WTC11 (cell line): ENCODE data around the gene WNT11. TPM values are rescaled to one million over a fixed set of nuclear protein-coding genes. Genes with fewer than 3 reads are reported as not detected.

Experiments
- ATAC-seq: fragments of 200-7000 bp; cut with Tn5 transposase; 2 replicates; pipeline ENCODE4 v1.10.0; 2021; ENCODE audit warnings: mild to moderate bottlenecking, moderate library complexity
- CTCF ChIA-PET: fragments of 300-600 bp; sonication (Branson Sonifier 250); formaldehyde crosslinking; loops from one replicate; lab custom pipeline; 2021; ENCODE audit warnings: antibody characterized with exemption; lab: Charles Lee
- POLR2A ChIA-PET: fragments of 350-600 bp; sonication (Branson Sonifier 250); formaldehyde crosslinking; loops from one replicate; lab custom pipeline; 2021; ENCODE audit warnings: antibody characterized with exemption; lab: Charles Lee
- DNase-seq: peaks from one replicate; pipeline ENCODE4 v3.0.0; 2021; ENCODE audit warnings: low spot score
- H3K27ac Mint-ChIP-seq: 2 replicates; pipeline ENCODE4 v1.8.0; 2021; ENCODE audit warnings: mixed read lengths
- H3K27me3 Mint-ChIP-seq: 2 replicates; pipeline ENCODE4 v1.8.0; 2021; ENCODE audit warnings: low read depth, mild to moderate bottlenecking, moderate library complexity, mixed read lengths
- H3K36me3 Mint-ChIP-seq: 2 replicates; pipeline ENCODE4 v1.8.0; 2021; ENCODE audit warnings: mixed read lengths
- H3K4me1 Mint-ChIP-seq: 2 replicates; pipeline ENCODE4 v1.8.0; 2022; ENCODE audit warnings: mixed read lengths
- H3K4me3 Mint-ChIP-seq: 2 replicates; pipeline ENCODE4 v1.8.0; 2021; ENCODE audit warnings: mild to moderate bottlenecking, moderate library complexity, mixed read lengths
- H3K9me3 Mint-ChIP-seq: 2 replicates; pipeline ENCODE4 v1.8.0; 2021; ENCODE audit warnings: mixed read lengths
- AR ChIP-seq: fragments of 250-450 bp; sonication (Bioruptor Pico); IDR thresholded peaks from 2 replicates; pipeline ENCODE4 v1.9.0; 2021; ENCODE audit warnings: mild to moderate bottlenecking
- ATF1 ChIP-seq: sonication (generic); formaldehyde crosslinking; IDR thresholded peaks from 2 replicates; pipeline ENCODE4 v1.8.1; 2023; ENCODE audit warnings: mild to moderate bottlenecking, moderate library complexity, missing genetic modification reagents
- E2F4 ChIP-seq: sonication (generic); formaldehyde crosslinking; IDR thresholded peaks from 2 replicates; pipeline ENCODE4 v1.8.1; 2022; ENCODE audit warnings: low read depth, mild to moderate bottlenecking, moderate library complexity, missing genetic modification reagents, borderline replicate concordance
- ELF4 ChIP-seq: sonication (generic); formaldehyde crosslinking; IDR thresholded peaks from 2 replicates; pipeline ENCODE4 v1.8.1; 2022; ENCODE audit warnings: low read depth, mild to moderate bottlenecking, moderate library complexity, missing genetic modification reagents
- ESRRA ChIP-seq: sonication (generic); formaldehyde crosslinking; IDR thresholded peaks from 2 replicates; pipeline ENCODE4 v1.8.1; 2022; ENCODE audit warnings: mild to moderate bottlenecking, missing genetic modification reagents, borderline replicate concordance
- FOXJ3 ChIP-seq: sonication (generic); formaldehyde crosslinking; IDR thresholded peaks from 2 replicates; pipeline ENCODE4 v1.9.0; 2021; ENCODE audit warnings: missing genetic modification reagents, mild to moderate bottlenecking, borderline replicate concordance
- FOXP1 ChIP-seq: sonication (generic); formaldehyde crosslinking; IDR thresholded peaks from 2 replicates; pipeline ENCODE4 v1.8.0; 2022; ENCODE audit warnings: missing genetic modification reagents, mild to moderate bottlenecking, moderate library complexity, borderline replicate concordance
- FOXP4 ChIP-seq: sonication (generic); formaldehyde crosslinking; IDR thresholded peaks from 2 replicates; pipeline ENCODE4 v1.8.0; 2022; ENCODE audit warnings: mild to moderate bottlenecking, missing genetic modification reagents
- HMGA2 ChIP-seq: fragments of 250-450 bp; sonication (Bioruptor Pico); IDR thresholded peaks from 2 replicates; pipeline ENCODE4 v1.4.0; 2021; ENCODE audit warnings: mild to moderate bottlenecking, moderate library complexity
- NFYB ChIP-seq: sonication (generic); formaldehyde crosslinking; conservative IDR thresholded peaks from 2 replicates; pipeline ENCODE4 v1.8.0; 2022; ENCODE audit warnings: low read depth, missing genetic modification reagents
- NR2C2 ChIP-seq: sonication (generic); formaldehyde crosslinking; IDR thresholded peaks from 2 replicates; pipeline ENCODE4 v1.8.0; 2022; ENCODE audit warnings: mild to moderate bottlenecking, missing genetic modification reagents
- USF1 ChIP-seq: sonication (generic); formaldehyde crosslinking; IDR thresholded peaks from 2 replicates; pipeline ENCODE4 v1.8.0; 2022; ENCODE audit warnings: mild to moderate bottlenecking, missing genetic modification reagents
- ZMAT4 ChIP-seq: fragments of 250-450 bp; sonication (Bioruptor Pico); IDR thresholded peaks from 2 replicates; pipeline ENCODE4 v1.9.0; 2021; ENCODE audit warnings: mild to moderate bottlenecking
- ZNF138 ChIP-seq: sonication (generic); formaldehyde crosslinking; conservative IDR thresholded peaks from 2 replicates; pipeline ENCODE4 v1.8.1; 2022; ENCODE audit warnings: mild to moderate bottlenecking, moderate library complexity, missing genetic modification reagents
- ZNF232 ChIP-seq: sonication (generic); formaldehyde crosslinking; IDR thresholded peaks from 2 replicates; pipeline ENCODE4 v1.8.0; 2022; ENCODE audit warnings: mild to moderate bottlenecking, missing genetic modification reagents
- ZNF396 ChIP-seq: fragments of 250-450 bp; sonication (Bioruptor Pico); IDR thresholded peaks from 2 replicates; pipeline ENCODE4 v1.8.0; 2021; ENCODE audit warnings: mild to moderate bottlenecking, moderate library complexity, borderline replicate concordance
- total RNA-seq: library from RNA; stranded (reverse); gene quantifications from 3 replicates; pipeline ENCODE4 v1.2.3, GENCODE V29; 2021

WNT11 gene
- total RNA-seq, 1 experiment from 2014 or later = 0.79 TPM

- TF ChIP-seq AR (CRISPR knock-in tag) (no peak), ZMAT4 (CRISPR knock-in tag) (no peak), E2F4 (CRISPR knock-in tag) (no peak), ZNF396 (no peak), USF1 (CRISPR knock-in tag) (no peak), ZNF232 (no peak), ESRRA (CRISPR knock-in tag) (no peak), ZNF138 (CRISPR knock-in tag) (no peak), ELF4 (no peak)
- TF ChIP-seq, all 79 proteins: peak for 0
Measured at GRCh38 chr11:76216536-76217325, 10.4 kb upstream of the WNT11 start (continued).

- DNase-seq = no peak
- H3K4me3 Mint-ChIP-seq = no peak overlapping the region
- CTCF ChIA-PET = interaction anchor here (1.4 to 4.3 kb wide), 2 partner anchors 8 to 103 kb away, joined by 3 to 44 read pairs; no protein-coding TSS in a partner anchor
- no peak for TF ChIP-seq ATF1 (CRISPR knock-in tag)
- no peak for TF ChIP-seq FOXP1 (CRISPR knock-in tag)
- no peak for TF ChIP-seq FOXP4
- no peak for TF ChIP-seq NFYB (CRISPR knock-in tag)
- no peak for TF ChIP-seq HMGA2 (CRISPR knock-in tag)
- no peak for TF ChIP-seq FOXJ3 (CRISPR knock-in tag)
- TF ChIP-seq NR2C2 = no peak
- TF ChIP-seq, all 79 proteins: peak for 0
- H3K27me3 Mint-ChIP-seq = peaks cover 41% of the 10 kb centered on the region
- no peak overlapping the region for H3K27ac Mint-ChIP-seq
- no peak for ATAC-seq
- POLR2A ChIA-PET = no interaction called here
- H3K9me3 Mint-ChIP-seq = no peaks in the 10 kb centered on the region
- H3K4me1 Mint-ChIP-seq = peaks cover 25% of the 10 kb centered on the region
- no peaks in the 10 kb centered on the region for H3K36me3 Mint-ChIP-seq
Measured at GRCh38 chr11:76215941-76216340, 9.6 kb upstream of the WNT11 start.
